H9 (cell line): Measurements from ENCODE around the gene FAM229B. TPM values are rescaled to one million over a fixed set of nuclear protein-coding genes. Genes with fewer than 3 reads are reported as not detected.

Source experiments
- DNase-seq: peaks from one replicate; pipeline ENCODE4 v3.0.0-alpha.2; 2017
- H2AFZ ChIP-seq: one replicate; pipeline ENCODE4 v1.6.1; 2013; ENCODE audit warnings: mild to moderate bottlenecking, low read length, control low read depth, moderate library complexity
- H2AK5ac ChIP-seq: 2 replicates; pipeline ENCODE4 v1.6.1; 2013; ENCODE audit warnings: low read length, control low read depth, mixed read lengths; ENCODE audit not compliant: insufficient read length
- H2BK120ac ChIP-seq: one replicate; pipeline ENCODE4 v1.6.1; 2013; ENCODE audit warnings: low read depth, mild to moderate bottlenecking, low read length, control low read depth, inconsistent platforms; ENCODE audit not compliant: poor library complexity, severe bottlenecking
- H2BK12ac ChIP-seq: 2 replicates; pipeline ENCODE4 v1.6.1; 2013; ENCODE audit warnings: low read length, control low read depth, mixed read lengths, low read depth; ENCODE audit not compliant: insufficient read length
- H2BK15ac ChIP-seq: 2 replicates; pipeline ENCODE4 v1.6.1; 2013; ENCODE audit warnings: low read depth, low read length, control low read depth
- H2BK20ac ChIP-seq: one replicate; pipeline ENCODE4 v1.6.1; 2013; ENCODE audit warnings: low read depth, mild to moderate bottlenecking, low read length, control low read depth, inconsistent platforms; ENCODE audit not compliant: poor library complexity, severe bottlenecking
- H2BK5ac ChIP-seq: 2 replicates; pipeline ENCODE4 v1.6.1; 2013; ENCODE audit warnings: low read length, control low read depth, mixed read lengths; ENCODE audit not compliant: insufficient read length
- H3K14ac ChIP-seq: 2 replicates; pipeline ENCODE4 v1.6.1; 2013; ENCODE audit warnings: low read length, control low read depth; ENCODE audit not compliant: insufficient read depth
- H3K18ac ChIP-seq: 2 replicates; pipeline ENCODE4 v1.6.1; 2013; ENCODE audit warnings: low read depth, mild to moderate bottlenecking, mixed read lengths, low read length, control low read depth; ENCODE audit not compliant: insufficient read length
- H3K23ac ChIP-seq: 2 replicates; pipeline ENCODE4 v1.6.1; 2013; ENCODE audit warnings: low read length, control low read depth, mixed read lengths, low read depth; ENCODE audit not compliant: insufficient read length
- H3K23me2 ChIP-seq: 2 replicates; pipeline ENCODE4 v1.6.1; 2013; ENCODE audit warnings: low read depth, mild to moderate bottlenecking, mixed read lengths, low read length, control low read depth; ENCODE audit not compliant: insufficient read length, poor library complexity, severe bottlenecking
- H3K27ac ChIP-seq: 2 replicates; pipeline ENCODE4 v1.5.1; 2013; ENCODE audit warnings: low read length, control low read depth, mixed read lengths, low read depth; ENCODE audit not compliant: insufficient read length
- H3K27me3 ChIP-seq: 2 replicates; pipeline ENCODE4 v1.6.1; 2013; ENCODE audit warnings: low read length, control low read depth, inconsistent platforms; ENCODE audit not compliant: insufficient read depth
- H3K4ac ChIP-seq: 2 replicates; pipeline ENCODE4 v1.6.1; 2013; ENCODE audit warnings: low read depth, mild to moderate bottlenecking, control low read depth, inconsistent platforms, low read length, moderate library complexity
- H3K4me1 ChIP-seq: 2 replicates; pipeline ENCODE4 v1.6.1; 2013; ENCODE audit warnings: low read length, control low read depth, inconsistent platforms; ENCODE audit not compliant: insufficient read depth
- H3K4me2 ChIP-seq: 2 replicates; pipeline ENCODE4 v1.6.1; 2013; ENCODE audit warnings: low read length, control low read depth, mixed read lengths; ENCODE audit not compliant: insufficient read length, insufficient read depth
- H3K56ac ChIP-seq: 2 replicates; pipeline ENCODE4 v1.6.1; 2013; ENCODE audit warnings: low read depth, mild to moderate bottlenecking, mixed read lengths, low read length, control low read depth; ENCODE audit not compliant: insufficient read length
- H3K79me1 ChIP-seq: 2 replicates; pipeline ENCODE4 v1.6.1; 2013; ENCODE audit warnings: low read depth, mild to moderate bottlenecking, moderate library complexity, low read length, control low read depth, inconsistent platforms; ENCODE audit not compliant: insufficient read depth, poor library complexity, severe bottlenecking
- H3K79me2 ChIP-seq: 2 replicates; pipeline ENCODE4 v1.6.1; 2013; ENCODE audit warnings: low read length, control low read depth, inconsistent platforms; ENCODE audit not compliant: insufficient read depth
- H3K9ac ChIP-seq: 2 replicates; pipeline ENCODE4 v1.6.1; 2013; ENCODE audit warnings: low read length, control low read depth, mixed read lengths; ENCODE audit not compliant: insufficient read length; ENCODE audit errors: extremely low read depth
- H3K9me3 ChIP-seq: one replicate; pipeline ENCODE4 v1.6.1; 2013; ENCODE audit warnings: low read depth, low read length, inconsistent platforms; ENCODE audit not compliant: control insufficient read depth
- H3T11ph ChIP-seq: one replicate; pipeline ENCODE4 v1.6.1; 2013; ENCODE audit warnings: mild to moderate bottlenecking, low read length, control low read depth, inconsistent platforms
- H4K20me1 ChIP-seq: one replicate; pipeline ENCODE4 v1.6.1; 2013; ENCODE audit not compliant: control insufficient read depth, insufficient read length, insufficient read depth
- H4K5ac ChIP-seq: 2 replicates; pipeline ENCODE4 v1.6.1; 2013; ENCODE audit warnings: low read depth, mild to moderate bottlenecking, mixed read lengths, low read length, control low read depth; ENCODE audit not compliant: insufficient read length
- H4K8ac ChIP-seq: replicated peaks from 2 replicates; pipeline ENCODE4 v1.6.1; 2013; ENCODE audit warnings: low read length, control low read depth, mixed read lengths, low read depth; ENCODE audit not compliant: insufficient read length
- H4K91ac ChIP-seq: 2 replicates; pipeline ENCODE4 v1.6.1; 2013; ENCODE audit warnings: low read depth, mild to moderate bottlenecking, moderate library complexity, mixed read lengths, low read length, control low read depth; ENCODE audit not compliant: insufficient read length
- H3K27ac Mint-ChIP-seq, 3 experiments: 2 replicates in 2 of 3; 3 replicates in 1 of 3; pipeline ENCODE4 v1.8.0; 2020 to 2021; ENCODE audit warnings: mixed read lengths in 3 of 3, mild to moderate bottlenecking in 1 of 3, moderate library complexity in 1 of 3
- H3K27me3 Mint-ChIP-seq: 2 replicates; pipeline ENCODE4 v1.8.0; 2021; ENCODE audit warnings: low read depth, mild to moderate bottlenecking, moderate library complexity, mixed read lengths
- H3K36me3 Mint-ChIP-seq, 3 experiments: 2 replicates in 2 of 3; 3 replicates in 1 of 3; pipeline ENCODE4 v1.8.0; 2020 to 2021; ENCODE audit warnings: low read depth in 3 of 3, mixed read lengths in 3 of 3; ENCODE audit not compliant: insufficient read depth in 1 of 3
- H3K4me1 Mint-ChIP-seq, 2 experiments: 2 replicates each; pipeline ENCODE4 v1.8.0; 2020; ENCODE audit warnings: mixed read lengths in 2 of 2
- H3K4me3 Mint-ChIP-seq, 2 experiments: 2 replicates in 1 of 2; 3 replicates in 1 of 2; pipeline ENCODE4 v1.8.0; 2020 to 2021; ENCODE audit warnings: mild to moderate bottlenecking in 2 of 2, mixed read lengths in 2 of 2, moderate library complexity in 1 of 2
- H3K9me3 Mint-ChIP-seq, 2 experiments: 2 replicates in 1 of 2; 3 replicates in 1 of 2; pipeline ENCODE4 v1.8.0; 2020; ENCODE audit warnings: mild to moderate bottlenecking in 2 of 2, mixed read lengths in 2 of 2, moderate library complexity in 1 of 2
- WGBS: extraction: QIAGEN DNeasy Blood & Tissue Kit; methylation state at CpG from one replicate; pipeline ENCODE4 v1.1.7; 2013; ENCODE audit warnings: missing lambda C conversion rate, low lambda C conversion rate, mixed read lengths; ENCODE audit not compliant: insufficient read length; ENCODE audit errors: extremely low coverage; 5-methylcytosine and 5-hydroxymethylcytosine counted together
- total RNA-seq: library from RNA; stranded (reverse); gene quantifications from 2 replicates; pipeline ENCODE4 v1.2.1, GENCODE V29; 2021
- TF ChIP-seq, protein P1 (sequence below): fragments of 200-600 bp; sonication (generic); conservative IDR thresholded peaks from 3 replicates; pipeline ENCODE4 v1.8.0; 2021; ENCODE audit warnings: antibody characterized with exemption, mild to moderate bottlenecking

The FAM229B gene
- total RNA-seq, 1 experiment from 2014 or later = 8.2 TPM

DNA sequence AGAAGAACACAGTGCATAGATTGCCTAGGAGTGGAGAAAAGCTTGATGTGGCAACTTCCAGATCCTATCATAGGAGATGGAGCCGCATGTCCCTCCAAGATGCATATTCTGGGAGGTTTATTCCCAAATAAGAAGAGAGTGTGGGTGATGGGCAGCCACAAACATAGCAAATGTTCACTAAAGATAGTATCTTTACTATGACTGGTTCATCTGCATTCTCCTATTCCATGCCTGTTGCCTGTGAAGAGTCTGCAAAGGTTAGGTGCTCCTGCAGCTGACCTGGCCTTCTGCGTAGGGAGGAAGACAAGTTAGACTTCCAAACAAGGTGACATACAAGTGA, 48.0 kb upstream of the FAM229B start:
- Histone ChIP-seq H3K4me1 (peaks cover 4% of the 10 kb centered on the region; the same call in 1 of the 2 replicates), H4K5ac (no peak overlapping the region), H2BK15ac (no peak overlapping the region), H4K91ac (no peak overlapping the region), H3K14ac (no peak overlapping the region), H2BK12ac (no peak overlapping the region), H2AFZ (no peak overlapping the region), H4K8ac (no peak overlapping the region), H2BK5ac (no peak overlapping the region), H3K9ac (no peak overlapping the region), H2BK120ac (no peak overlapping the region), H3K23ac (no peak overlapping the region), H2BK20ac (no peak overlapping the region), H4K20me1 (no peaks in the 10 kb centered on the region), H3T11ph (no peak overlapping the region), H3K23me2 (no peaks in the 10 kb centered on the region), H3K79me2 (no peaks in the 10 kb centered on the region), H3K18ac (no peak overlapping the region), H3K4me2 (no peak overlapping the region), H3K56ac (no peak overlapping the region), H3K79me1 (no peaks in the 10 kb centered on the region), H3K4ac (no peak overlapping the region), H3K27me3 (no peaks in the 10 kb centered on the region), H3K27ac (no peak overlapping the region), H2AK5ac (no peak overlapping the region), H3K9me3 (no peaks in the 10 kb centered on the region)
- DNase-seq = no peak
- no peak overlapping the region for H3K27ac Mint-ChIP-seq
- TF ChIP-seq, protein P1, sequence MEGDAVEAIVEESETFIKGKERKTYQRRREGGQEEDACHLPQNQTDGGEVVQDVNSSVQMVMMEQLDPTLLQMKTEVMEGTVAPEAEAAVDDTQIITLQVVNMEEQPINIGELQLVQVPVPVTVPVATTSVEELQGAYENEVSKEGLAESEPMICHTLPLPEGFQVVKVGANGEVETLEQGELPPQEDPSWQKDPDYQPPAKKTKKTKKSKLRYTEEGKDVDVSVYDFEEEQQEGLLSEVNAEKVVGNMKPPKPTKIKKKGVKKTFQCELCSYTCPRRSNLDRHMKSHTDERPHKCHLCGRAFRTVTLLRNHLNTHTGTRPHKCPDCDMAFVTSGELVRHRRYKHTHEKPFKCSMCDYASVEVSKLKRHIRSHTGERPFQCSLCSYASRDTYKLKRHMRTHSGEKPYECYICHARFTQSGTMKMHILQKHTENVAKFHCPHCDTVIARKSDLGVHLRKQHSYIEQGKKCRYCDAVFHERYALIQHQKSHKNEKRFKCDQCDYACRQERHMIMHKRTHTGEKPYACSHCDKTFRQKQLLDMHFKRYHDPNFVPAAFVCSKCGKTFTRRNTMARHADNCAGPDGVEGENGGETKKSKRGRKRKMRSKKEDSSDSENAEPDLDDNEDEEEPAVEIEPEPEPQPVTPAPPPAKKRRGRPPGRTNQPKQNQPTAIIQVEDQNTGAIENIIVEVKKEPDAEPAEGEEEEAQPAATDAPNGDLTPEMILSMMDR = no peak
- peaks cover 0 to 3% of the 10 kb centered on the region in 2 experiments; a peak in 3 of 4 replicates for H3K4me1 Mint-ChIP-seq
- H3K9me3 Mint-ChIP-seq = no peaks in the 10 kb centered on the region
- no peaks in the 10 kb centered on the region; the same call in 1 of the 2 replicates for H3K27me3 Mint-ChIP-seq
- H3K4me3 Mint-ChIP-seq = no peak overlapping the region
- WGBS = no CpG with 5 or more reads among the region's 2 CpGs
- no peaks in the 10 kb centered on the region; a peak in 1 of 7 replicates for H3K36me3 Mint-ChIP-seq
